HEK293 (cell line): ENCODE data around the gene IRF2.

Source experiments
- CTCF ChIP-seq: fragments of 450-650 bp; formaldehyde crosslinking; IDR thresholded peaks from 2 replicates; pipeline ENCODE4 v1.5.1; 2016; ENCODE audit warnings: missing biosample characterization, missing genetic modification characterization
- SETDB1 ChIP-seq: IDR thresholded peaks from one replicate; pipeline ENCODE4 v1.6.1; 2017; ENCODE audit warnings: mild to moderate bottlenecking, low read length, moderate library complexity, mixed read lengths; ENCODE audit not compliant: insufficient read length
- WT1 ChIP-seq: fragments of 450-650 bp; formaldehyde crosslinking; IDR thresholded peaks from 2 replicates; pipeline ENCODE4 v1.5.1; 2016; ENCODE audit warnings: missing biosample characterization, missing genetic modification characterization
- ZNF169 ChIP-seq: fragments of 450-650 bp; formaldehyde crosslinking; IDR thresholded peaks from 2 replicates; pipeline ENCODE4 v1.5.1; 2016; ENCODE audit warnings: missing biosample characterization, missing genetic modification characterization
- ZNF174 ChIP-seq: fragments of 450-650 bp; formaldehyde crosslinking; IDR thresholded peaks from 2 replicates; pipeline ENCODE4 v1.5.0; 2017; ENCODE audit warnings: missing biosample characterization, mild to moderate bottlenecking, missing genetic modification characterization
- ZNF423 ChIP-seq: fragments of 450-650 bp; formaldehyde crosslinking; IDR thresholded peaks from 2 replicates; pipeline ENCODE4 v1.5.1; 2016; ENCODE audit warnings: missing biosample characterization, missing genetic modification characterization
- ZNF555 ChIP-seq: fragments of 450-650 bp; formaldehyde crosslinking; conservative IDR thresholded peaks from 2 replicates; pipeline ENCODE4 v1.5.1; 2017; ENCODE audit warnings: missing biosample characterization, mild to moderate bottlenecking, missing genetic modification characterization, inconsistent platforms

GRCh38 chr4:184428787-184429186, 45.6 kb downstream of the IRF2 start:
- no peak for TF ChIP-seq ZNF555 (tag by site-specific recombination)
- no peak for TF ChIP-seq CTCF (tag by site-specific recombination)
- no peak for TF ChIP-seq SETDB1
- no peak for TF ChIP-seq WT1 (tag by site-specific recombination)
- TF ChIP-seq ZNF169 (tag by site-specific recombination) = no peak
- TF ChIP-seq ZNF174 (tag by site-specific recombination) = no peak
- TF ChIP-seq ZNF423 (tag by site-specific recombination) = no peak
